NB4 (cell line): ENCODE results near the gene PSMD9.
"Not testable (repeated sequence)": the region's sequence is repeated elsewhere in the genome, so short reads cannot be mapped to it uniquely, and the experiment has no call there.

Experiments used
- CTCF ChIP-seq: IDR thresholded peaks from one replicate; pipeline ENCODE4 v1.5.1; 2012; ENCODE audit warnings: low read depth, low read length
- MAX ChIP-seq: IDR thresholded peaks from 2 replicates; pipeline ENCODE4 v1.6.1; 2011; ENCODE audit warnings: low read depth, low read length
- POLR2A ChIP-seq: IDR thresholded peaks from 2 replicates; pipeline ENCODE4 v1.6.1; 2011; ENCODE audit warnings: mild to moderate bottlenecking; ENCODE audit not compliant: insufficient read length; ENCODE audit errors: extremely low read depth

DNA sequence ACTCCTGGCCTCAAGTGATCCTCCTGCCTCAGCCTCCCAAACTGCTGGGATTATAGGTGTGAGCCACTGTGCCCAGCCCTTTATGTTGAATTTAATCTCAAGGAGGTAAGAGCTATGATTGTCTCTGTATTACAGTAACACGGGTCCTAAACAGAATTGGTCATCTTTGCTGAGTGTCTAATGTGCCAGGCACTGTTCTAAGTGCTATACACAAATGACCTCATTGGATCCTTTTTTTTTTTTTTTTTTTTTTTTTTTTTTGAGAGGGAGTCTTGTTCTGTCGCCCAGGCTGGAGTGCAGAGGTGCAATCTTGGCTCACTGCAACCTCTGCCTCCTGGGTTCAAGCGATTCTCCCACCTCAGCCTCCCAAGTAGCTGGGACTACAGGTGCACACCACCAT lies 36.2 kb upstream of the PSMD9 start:
- not testable (repeated sequence) for TF ChIP-seq CTCF, POLR2A, MAX
